HepG2 (cell line): Measurements from ENCODE around the gene PELI3. TPM values are rescaled to one million over a fixed set of nuclear protein-coding genes. Genes with fewer than 3 reads are reported as not detected.
A peak's percentile ranks its signal among the peaks of the same experiment; 100 is the strongest.

Experiments used
- AKNA ChIP-seq: sonication (generic); formaldehyde crosslinking; IDR thresholded peaks from 2 replicates; pipeline ENCODE4 v1.4.0; 2020; ENCODE audit warnings: missing genetic modification reagents, borderline replicate concordance
- ATAD3A ChIP-seq: sonication (generic); formaldehyde crosslinking; IDR thresholded peaks from 2 replicates; pipeline ENCODE4 v1.4.0; 2020; ENCODE audit warnings: missing genetic modification reagents
- SMAD9 ChIP-seq: sonication (generic); formaldehyde crosslinking; IDR thresholded peaks from 2 replicates; pipeline ENCODE4 v1.5.1; 2020; ENCODE audit warnings: mild to moderate bottlenecking, missing genetic modification reagents
- ZNF687 ChIP-seq: sonication (generic); formaldehyde crosslinking; IDR thresholded peaks from 2 replicates; pipeline ENCODE4 v1.5.1; 2020; ENCODE audit warnings: mild to moderate bottlenecking, missing genetic modification reagents, moderate library complexity
- ZSCAN30 ChIP-seq: sonication (generic); formaldehyde crosslinking; IDR thresholded peaks from 2 replicates; pipeline ENCODE4 v1.5.0; 2020; ENCODE audit warnings: mild to moderate bottlenecking, missing genetic modification reagents
- polyA plus RNA-seq, 8 experiments: library from polyadenylated mRNA; depleted of rRNA in 3 of 8; stranded (reverse) in 7 of 8; unstranded in 1 of 8; fragments of >200 nt; fragmentation: Illumina TruSeq in 4 of 8; extraction: Trizol in 4 of 8; gene quantifications; 2 replicates each; pipeline versions ENCODE4 v1.2.1 to v1.2.3, GENCODE V29; 2011 to 2016; ENCODE audit warnings: low read depth in 4 of 8, missing spikeins in 1 of 8, mixed read lengths in 1 of 8; ENCODE audit not compliant: insufficient read depth in 1 of 8
- total RNA-seq, 5 experiments: library from RNA; depleted of rRNA; stranded (reverse); fragments of >200 nt; fragmentation: Illumina TruSeq; extraction: Trizol; gene quantifications; 2 replicates each; pipeline ENCODE4 v1.2.3, GENCODE V29; 2016; ENCODE audit warnings: low read depth in 1 of 5
- TF ChIP-seq, protein P1 (sequence below): IDR thresholded peaks from 2 replicates; pipeline ENCODE4 v1.6.1; 2016; ENCODE audit warnings: low read depth, missing genetic modification reagents, missing compliant biosample characterization
- TF ChIP-seq, protein P2 (sequence below): sonication (generic); formaldehyde crosslinking; IDR thresholded peaks from 2 replicates; pipeline ENCODE4 v1.5.0; 2020; ENCODE audit warnings: mild to moderate bottlenecking, missing genetic modification reagents, borderline replicate concordance

Gene PELI3
- total and polyA plus RNA-seq, 2 of the 13 experiments (the other 11 are each of a cell fraction or from before 2014, with no cell fraction given): 2.0 to 4.0 TPM

DNA sequence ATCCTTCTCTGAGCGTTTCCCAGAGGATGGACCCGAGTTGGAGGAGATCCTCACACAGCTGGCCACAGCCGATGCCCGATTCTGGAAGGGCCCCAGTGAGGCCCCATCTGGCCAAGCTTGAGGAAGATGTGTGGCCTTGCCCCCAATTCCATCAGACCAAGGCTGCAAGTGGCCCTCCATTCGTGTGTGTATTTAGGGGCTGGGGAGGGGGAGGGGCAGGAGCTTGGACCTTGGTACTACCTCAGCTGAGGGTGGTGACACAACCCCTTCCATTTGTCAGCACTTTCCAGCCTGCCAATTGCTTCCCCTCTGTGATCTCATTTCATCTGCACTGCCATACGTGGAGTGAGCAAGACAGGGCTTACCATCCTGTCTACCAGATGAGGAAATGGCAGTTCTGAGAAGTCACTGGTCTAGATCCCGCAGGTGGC is 42.4 kb downstream of the PELI3 start (continued):
- TF ChIP-seq AKNA (CRISPR knock-in tag): no peak
- TF ChIP-seq, protein P1, sequence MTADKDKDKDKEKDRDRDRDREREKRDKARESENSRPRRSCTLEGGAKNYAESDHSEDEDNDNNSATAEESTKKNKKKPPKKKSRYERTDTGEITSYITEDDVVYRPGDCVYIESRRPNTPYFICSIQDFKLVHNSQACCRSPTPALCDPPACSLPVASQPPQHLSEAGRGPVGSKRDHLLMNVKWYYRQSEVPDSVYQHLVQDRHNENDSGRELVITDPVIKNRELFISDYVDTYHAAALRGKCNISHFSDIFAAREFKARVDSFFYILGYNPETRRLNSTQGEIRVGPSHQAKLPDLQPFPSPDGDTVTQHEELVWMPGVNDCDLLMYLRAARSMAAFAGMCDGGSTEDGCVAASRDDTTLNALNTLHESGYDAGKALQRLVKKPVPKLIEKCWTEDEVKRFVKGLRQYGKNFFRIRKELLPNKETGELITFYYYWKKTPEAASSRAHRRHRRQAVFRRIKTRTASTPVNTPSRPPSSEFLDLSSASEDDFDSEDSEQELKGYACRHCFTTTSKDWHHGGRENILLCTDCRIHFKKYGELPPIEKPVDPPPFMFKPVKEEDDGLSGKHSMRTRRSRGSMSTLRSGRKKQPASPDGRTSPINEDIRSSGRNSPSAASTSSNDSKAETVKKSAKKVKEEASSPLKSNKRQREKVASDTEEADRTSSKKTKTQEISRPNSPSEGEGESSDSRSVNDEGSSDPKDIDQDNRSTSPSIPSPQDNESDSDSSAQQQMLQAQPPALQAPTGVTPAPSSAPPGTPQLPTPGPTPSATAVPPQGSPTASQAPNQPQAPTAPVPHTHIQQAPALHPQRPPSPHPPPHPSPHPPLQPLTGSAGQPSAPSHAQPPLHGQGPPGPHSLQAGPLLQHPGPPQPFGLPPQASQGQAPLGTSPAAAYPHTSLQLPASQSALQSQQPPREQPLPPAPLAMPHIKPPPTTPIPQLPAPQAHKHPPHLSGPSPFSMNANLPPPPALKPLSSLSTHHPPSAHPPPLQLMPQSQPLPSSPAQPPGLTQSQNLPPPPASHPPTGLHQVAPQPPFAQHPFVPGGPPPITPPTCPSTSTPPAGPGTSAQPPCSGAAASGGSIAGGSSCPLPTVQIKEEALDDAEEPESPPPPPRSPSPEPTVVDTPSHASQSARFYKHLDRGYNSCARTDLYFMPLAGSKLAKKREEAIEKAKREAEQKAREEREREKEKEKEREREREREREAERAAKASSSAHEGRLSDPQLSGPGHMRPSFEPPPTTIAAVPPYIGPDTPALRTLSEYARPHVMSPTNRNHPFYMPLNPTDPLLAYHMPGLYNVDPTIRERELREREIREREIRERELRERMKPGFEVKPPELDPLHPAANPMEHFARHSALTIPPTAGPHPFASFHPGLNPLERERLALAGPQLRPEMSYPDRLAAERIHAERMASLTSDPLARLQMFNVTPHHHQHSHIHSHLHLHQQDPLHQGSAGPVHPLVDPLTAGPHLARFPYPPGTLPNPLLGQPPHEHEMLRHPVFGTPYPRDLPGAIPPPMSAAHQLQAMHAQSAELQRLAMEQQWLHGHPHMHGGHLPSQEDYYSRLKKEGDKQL (CRISPR knock-in tag): no peak
- TF ChIP-seq ATAD3A (CRISPR knock-in tag): no peak
- TF ChIP-seq ZSCAN30 (CRISPR knock-in tag): no peak
- TF ChIP-seq SMAD9 (CRISPR knock-in tag): no peak
- TF ChIP-seq, protein P2, sequence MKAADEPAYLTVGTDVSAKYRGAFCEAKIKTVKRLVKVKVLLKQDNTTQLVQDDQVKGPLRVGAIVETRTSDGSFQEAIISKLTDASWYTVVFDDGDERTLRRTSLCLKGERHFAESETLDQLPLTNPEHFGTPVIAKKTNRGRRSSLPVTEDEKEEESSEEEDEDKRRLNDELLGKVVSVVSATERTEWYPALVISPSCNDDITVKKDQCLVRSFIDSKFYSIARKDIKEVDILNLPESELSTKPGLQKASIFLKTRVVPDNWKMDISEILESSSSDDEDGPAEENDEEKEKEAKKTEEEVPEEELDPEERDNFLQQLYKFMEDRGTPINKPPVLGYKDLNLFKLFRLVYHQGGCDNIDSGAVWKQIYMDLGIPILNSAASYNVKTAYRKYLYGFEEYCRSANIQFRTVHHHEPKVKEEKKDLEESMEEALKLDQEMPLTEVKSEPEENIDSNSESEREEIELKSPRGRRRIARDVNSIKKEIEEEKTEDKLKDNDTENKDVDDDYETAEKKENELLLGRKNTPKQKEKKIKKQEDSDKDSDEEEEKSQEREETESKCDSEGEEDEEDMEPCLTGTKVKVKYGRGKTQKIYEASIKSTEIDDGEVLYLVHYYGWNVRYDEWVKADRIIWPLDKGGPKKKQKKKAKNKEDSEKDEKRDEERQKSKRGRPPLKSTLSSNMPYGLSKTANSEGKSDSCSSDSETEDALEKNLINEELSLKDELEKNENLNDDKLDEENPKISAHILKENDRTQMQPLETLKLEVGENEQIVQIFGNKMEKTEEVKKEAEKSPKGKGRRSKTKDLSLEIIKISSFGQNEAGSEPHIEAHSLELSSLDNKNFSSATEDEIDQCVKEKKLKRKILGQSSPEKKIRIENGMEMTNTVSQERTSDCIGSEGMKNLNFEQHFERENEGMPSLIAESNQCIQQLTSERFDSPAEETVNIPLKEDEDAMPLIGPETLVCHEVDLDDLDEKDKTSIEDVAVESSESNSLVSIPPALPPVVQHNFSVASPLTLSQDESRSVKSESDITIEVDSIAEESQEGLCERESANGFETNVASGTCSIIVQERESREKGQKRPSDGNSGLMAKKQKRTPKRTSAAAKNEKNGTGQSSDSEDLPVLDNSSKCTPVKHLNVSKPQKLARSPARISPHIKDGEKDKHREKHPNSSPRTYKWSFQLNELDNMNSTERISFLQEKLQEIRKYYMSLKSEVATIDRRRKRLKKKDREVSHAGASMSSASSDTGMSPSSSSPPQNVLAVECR (CRISPR knock-in tag): peak; percentile 36; the same call in 1 of the 2 replicates
- peak; percentile 63 for TF ChIP-seq ZNF687 (CRISPR knock-in tag)
